NAMALWA (cell line): ENCODE data around the gene ATP11B.

ENCODE experiments used
- DNase-seq: peaks from one replicate; pipeline ENCODE4 v3.0.0-alpha.2; 2015; ENCODE audit warnings: low spot score

ATP11B gene

DNA sequence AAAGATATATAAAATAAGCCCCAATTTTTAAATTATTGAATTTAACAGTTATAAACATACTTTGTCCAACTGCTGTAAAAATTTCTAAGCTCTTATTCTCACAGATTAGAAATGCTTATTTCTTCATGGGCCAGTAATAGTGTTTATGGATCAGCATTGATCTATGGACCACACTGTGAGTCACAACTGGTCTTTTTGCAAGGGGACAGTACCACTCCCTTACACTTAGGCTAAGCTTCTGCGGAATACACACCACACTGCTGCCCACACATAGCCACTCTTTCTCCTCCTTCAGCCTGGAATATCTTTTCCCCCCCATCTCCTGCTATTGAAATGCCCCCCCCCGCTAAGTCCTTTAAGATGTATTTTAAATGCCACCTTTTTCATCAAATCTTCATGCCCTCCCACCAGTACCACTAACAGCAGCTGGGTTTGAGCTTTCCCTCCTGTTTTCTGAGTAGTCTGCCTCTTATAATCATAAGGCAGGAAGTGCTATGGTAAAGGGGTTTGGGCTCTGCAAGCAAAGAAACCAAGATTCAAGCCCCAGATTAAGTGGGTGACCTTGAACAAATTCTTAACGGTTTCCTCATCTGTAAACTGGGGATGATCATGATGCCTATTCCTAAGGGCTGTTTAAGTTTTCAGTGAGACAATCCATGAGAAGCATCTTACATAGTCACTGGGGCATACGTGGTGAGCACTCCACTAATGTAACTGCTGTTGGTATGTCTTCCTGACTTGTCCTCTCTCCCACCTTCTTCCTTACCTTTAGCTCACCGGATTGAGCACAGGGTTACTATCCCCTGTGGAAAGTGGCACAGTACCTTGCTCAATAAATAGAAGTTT lies 117.9 kb downstream of the ATP11B start:
- DNase-seq: no peak

- DNase-seq: no peak
Observed at GRCh38 chr3:182911782-182912111, 118.4 kb downstream of the ATP11B start.

DNA sequence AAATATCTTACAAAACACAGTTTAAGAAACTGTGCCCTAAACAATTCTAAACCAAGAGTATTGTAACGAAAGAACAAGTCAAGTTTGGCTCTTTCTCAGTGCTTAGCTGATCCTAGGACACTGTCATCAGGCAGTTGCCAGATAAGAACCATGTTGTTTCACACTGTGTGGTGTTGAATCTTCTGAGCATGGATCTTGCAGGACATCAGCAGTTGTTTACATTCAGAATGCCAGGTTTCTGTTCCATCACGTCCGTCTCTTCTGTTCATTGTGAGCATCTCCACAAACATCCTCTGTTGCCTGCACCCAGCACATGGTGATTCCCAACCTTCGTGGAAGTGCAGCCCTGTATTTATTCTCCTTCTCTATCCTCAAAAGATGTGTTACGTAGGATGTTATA lies 119.2 kb downstream of the ATP11B start:
- no peak for DNase-seq

DNA sequence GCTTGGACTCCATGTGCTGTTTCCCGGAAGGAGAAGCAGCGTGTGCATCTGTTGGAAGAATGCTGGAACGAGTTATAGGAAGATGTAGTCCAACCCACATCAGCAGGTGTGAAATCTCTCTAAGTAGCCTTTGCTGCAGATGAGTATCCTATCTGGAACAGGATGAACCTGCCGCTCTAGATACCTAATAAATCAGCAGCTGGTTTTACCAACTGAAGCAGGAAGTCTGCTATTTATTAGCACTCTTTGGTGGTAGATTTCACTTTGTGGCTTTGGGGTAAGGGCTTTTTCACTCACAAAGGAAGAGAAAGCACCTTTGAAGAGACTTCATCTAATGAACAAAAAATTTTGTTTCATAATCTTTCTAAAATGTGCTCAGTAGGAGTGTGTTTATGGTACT lies 120.6 kb downstream of the ATP11B start:
- DNase-seq: no peak

DNA sequence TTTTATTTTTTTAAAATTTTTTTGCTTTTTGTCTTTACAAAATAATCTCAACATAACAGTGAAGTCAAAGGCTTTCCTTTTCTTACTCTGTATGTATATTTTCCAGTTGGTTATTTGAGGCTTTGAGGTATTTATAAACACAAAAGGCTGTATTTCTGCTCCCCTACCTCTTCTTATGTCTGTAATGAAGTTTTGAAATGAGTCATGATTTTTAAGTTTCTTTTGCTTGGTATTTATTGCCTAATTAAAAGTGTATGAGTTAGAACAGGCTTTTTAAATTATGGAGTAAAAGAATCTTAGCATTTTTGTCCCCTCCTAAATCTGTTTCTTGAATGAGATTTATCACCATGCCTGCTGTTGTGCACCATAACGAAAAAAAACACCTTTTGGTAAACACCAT lies 121.0 kb downstream of the ATP11B start:
- no peak for DNase-seq

- DNase-seq: no peak
Observed at GRCh38 chr3:182917134-182917533, 123.8 kb downstream of the ATP11B start.

DNA sequence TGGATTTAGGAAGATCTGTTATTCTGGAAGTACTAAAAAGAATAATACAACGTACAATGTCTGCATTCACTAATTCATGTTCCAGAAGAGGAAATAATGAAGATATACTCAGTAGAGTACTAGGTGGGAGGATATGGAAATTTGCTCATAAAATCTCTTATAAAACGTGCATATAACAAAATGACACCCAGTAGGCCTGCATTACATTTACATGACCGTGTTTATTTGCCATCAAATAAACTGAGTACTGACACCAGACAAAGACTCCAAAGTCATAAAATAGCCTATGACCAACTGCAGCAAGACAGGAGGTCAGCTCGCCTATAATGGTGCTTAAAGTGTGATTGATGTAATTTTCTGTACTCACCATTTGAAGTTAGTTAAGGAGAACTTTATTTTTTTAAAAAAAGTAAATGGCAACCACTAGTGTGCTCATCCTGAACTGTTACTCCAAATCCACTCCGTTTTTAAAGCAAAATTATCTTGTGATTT lies 126.6 kb downstream of the ATP11B start:
- DNase-seq: no peak

DNA sequence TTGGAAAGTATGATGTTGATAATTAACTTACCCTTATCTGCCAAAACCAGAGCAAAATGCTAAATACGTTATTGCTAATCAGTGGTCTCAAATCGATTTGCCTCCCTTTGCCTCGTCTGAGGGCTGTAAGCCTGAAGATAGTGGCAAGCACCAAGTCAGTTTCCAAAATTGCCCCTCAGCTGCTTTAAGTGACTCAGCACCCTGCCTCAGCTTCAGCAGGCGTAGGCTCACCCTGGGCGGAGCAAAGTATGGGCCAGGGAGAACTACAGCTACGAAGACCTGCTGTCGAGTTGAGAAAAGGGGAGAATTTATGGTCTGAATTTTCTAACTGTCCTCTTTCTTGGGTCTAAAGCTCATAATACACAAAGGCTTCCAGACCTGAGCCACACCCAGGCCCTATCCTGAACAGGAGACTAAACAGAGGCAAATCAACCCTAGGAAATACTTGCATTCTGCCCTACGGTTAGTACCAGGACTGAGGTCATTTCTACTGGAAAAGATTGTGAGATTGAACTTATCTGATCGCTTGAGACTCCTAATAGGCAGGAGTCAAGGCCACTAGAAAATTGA lies 127.3 kb downstream of the ATP11B start:
- DNase-seq: no peak

DNA sequence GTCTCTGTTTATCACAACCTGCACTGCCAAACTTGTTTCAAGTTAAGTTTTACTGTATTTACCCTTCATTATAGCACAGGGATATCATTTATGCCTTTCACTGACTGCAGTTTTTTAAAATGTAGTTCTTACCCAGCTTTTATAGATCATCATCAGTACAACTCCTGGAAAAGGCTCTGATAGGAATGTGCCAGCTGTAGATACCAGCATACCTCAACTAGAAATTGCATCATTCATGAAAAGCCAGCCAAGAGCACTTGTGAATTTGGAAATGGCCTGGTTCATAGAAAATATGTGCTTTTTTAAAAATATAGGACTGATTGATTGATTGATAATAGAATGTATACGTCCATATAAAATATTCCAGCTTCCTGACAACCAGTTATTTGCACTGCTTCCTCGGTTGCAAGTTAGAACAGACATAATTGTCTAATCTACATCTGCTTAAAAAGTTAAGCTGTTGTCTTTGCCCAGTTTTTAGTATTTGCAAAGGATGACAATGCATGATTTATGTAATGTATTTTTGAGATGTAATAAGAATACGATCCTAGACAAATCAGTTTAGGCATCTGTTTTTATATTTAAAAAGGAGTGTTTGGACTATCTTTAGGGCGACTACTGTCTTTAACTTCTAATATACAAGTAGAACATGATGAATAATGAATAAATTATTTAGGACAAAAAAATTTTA lies 128.5 kb downstream of the ATP11B start:
- no peak for DNase-seq

- DNase-seq: peak; percentile 19
Observed at GRCh38 chr3:182925330-182925943, 132.1 kb downstream of the ATP11B start.

GRCh38 chr3:182925944-182926337 lies 132.6 kb downstream of the ATP11B start:
- no peak for DNase-seq

DNA sequence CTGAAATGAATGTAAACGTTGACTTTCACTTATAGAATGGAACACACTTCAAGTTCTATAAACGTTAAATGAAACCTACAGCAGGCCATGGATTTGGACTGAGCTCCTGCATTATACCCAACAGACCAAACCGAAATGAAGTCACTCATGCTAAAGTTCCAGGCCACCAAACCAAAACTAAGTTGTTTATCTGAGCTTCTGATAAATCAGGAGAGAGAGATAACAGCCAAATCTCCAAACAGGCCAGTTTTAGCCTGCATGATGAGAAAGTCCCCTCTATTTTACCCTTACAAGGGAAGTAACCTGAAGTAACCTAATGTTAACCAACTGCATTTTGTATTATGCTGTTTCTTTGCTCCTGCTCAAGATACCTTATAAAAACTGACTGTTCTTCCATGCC lies 142.5 kb downstream of the ATP11B start:
- no peak for DNase-seq

DNA sequence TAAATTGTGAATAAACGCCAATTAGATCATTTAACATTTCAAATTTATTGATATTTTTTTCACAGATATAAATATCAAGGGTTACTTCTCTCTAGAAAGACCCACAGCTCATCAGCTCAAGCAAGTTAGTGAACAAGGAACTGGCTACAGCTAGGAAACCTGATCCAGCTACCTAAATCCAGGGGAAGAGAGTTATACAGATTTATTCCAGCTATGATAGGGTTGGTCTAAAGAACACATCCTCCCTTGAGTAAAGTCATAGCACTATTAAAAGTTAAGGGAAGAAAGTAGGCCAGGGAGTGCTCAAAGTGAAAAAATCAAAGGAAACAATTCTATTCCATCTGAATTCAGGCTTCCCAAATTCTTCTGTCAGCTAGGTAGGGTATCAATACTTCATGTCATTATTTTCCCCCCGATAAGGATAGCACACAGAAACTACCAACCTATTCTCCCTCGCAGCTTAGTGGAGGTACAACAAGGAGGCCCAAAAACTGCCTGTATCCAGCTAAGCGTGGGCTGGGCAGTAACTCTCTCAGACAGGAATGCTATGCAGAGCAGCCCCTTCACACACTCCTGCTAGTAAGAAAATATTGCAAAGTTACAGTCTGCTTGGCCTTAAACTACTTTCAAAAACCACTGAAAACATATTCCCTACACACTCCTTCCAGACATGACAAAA lies 143.1 kb downstream of the ATP11B start:
- no peak for DNase-seq

DNA sequence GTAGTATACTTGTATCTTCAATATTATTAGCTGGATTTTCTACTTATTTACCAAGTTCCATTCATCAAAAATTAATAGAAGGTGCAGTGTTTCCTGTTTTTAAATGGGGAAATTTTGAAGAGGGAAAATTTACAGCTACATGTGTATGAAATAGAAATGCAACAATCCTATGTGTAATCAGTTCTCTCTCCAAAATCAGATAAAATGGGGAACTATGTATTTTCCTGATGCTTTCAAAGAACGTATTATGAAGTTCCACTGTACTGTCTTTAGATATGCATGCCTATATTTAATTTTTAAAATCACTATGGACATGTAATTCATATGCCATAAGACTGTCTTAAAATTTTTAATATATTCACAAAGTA lies 143.6 kb downstream of the ATP11B start:
- DNase-seq: no peak

- DNase-seq: peak; percentile 68
Observed at GRCh38 chr3:182937293-182938051, 144.2 kb downstream of the ATP11B start.

DNA sequence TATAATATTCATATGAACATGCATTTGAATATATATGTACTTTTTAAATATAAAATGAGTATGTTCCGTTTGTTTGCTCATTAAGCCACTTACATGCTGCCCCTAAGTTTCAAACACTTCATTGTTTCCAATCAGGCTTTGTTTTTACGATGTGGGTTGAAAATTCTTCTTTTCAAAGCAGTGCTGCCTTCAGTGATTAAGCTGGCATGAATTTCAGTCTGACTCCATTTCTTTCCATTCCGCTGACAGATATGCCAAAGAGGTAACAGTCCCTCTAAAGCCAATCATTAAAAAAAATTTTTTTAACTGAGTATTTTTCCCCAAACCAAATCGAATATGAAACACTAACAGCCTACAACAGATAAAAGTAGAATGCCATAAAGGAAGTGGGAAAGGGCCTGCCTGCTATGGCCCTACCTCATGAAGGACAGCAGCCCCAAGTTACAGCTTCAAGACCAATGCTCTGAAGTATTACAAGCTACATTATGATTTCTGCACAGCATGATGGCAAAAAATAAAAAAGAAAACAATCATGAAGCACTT lies 147.0 kb downstream of the ATP11B start:
- no peak for DNase-seq

GRCh38 chr3:182941719-182942118 lies 148.4 kb downstream of the ATP11B start:
- DNase-seq: no peak

DNA sequence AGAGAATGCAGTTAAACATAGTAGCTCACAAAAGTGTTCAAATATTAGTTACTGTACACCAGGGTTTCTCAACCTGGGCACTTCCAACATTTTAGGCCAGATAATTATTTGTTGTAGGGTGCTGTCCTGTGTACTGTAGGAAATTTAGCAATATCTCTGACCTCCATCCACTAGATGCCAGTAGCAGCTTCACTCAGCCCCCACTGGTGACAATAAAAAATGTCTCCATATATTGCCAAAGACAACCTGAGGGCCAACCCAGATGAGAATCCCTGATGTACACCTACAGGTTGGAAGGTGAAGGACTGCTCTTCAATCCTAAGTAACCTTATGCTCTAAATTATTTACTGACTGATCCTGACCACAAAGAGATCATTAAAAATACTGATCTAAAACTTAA lies 154.6 kb downstream of the ATP11B start:
- DNase-seq: peak; percentile 60

DNA sequence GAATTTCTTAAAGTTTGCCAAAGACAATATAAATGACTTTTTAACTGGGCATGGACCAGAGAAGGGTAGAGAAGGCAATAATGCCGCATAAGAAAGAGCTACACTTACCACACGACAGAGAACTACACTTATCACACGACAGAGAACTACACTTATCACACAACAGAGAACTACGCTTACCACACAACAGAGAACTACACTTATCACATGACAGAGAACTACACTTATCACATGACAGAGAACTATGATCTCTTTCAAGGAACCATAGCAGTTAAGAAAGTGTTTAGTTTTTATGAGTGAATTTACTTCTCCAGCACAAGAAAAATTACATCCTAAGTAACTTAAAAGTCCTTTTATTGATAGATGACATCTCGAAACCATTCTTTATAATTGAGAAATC lies 155.0 kb downstream of the ATP11B start:
- no peak for DNase-seq

DNA sequence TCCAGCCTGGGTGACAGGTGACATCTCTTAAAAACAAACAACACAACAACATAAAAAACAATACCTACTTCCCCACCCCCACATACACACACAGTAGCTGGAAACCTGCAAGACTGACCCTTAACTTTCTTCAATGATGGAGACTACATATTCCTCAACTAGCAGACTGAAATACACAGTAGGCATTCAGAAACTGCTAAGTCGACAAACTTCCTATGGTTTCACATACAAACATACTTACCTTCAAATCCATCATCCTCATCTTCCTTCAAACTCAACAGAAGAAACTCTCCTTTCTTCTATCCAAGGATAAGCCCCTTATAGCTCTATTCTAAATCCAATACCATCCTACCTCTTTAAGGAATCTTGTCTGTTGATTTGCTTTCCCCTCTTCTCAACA lies 156.4 kb downstream of the ATP11B start:
- no peak for DNase-seq

DNA sequence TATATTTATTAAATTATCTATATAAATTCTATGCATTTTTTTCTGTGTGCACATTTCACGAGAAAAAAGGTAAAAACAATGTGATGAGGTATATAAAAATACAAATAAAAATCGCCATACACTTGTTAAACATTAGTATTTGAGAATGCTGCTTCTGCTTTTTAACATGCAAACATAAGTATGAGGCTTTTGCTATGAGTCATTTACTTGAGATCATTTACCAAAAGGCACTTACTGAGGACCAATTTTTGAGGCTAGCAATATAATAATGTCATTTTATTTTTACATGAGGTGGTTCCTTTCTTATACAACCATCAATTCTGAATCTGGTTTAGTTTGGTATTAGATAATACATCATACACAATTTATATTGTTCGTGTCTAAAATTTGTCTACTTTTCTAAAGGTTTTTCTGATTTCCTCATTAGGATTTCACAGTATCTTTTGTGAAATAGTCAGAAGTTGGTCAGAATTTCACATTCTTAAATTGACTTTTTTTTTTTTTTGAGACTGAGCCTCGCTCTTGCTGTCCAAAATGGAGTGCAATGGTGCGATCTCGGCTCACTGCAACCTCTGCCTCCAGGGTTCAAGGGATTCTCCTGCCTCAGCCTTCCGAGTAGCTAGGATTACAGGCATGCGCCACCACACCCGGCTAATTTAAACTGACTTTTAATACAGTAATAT lies 161.4 kb downstream of the ATP11B start:
- no peak for DNase-seq
